ENCODE measurements around the gene PTGIS. TPM values are rescaled to one million over a fixed set of nuclear protein-coding genes. Genes with fewer than 3 reads are reported as not detected.
A peak's percentile ranks its signal among the peaks of the same experiment; 100 is the strongest.

Gene PTGIS
- polyA plus RNA-seq, 4 donors = 30.8 to 42.9 (median 33.3) TPM

GRCh38 chr20:49562311-49563014 is 5.5 kb downstream of the PTGIS start:
- no peak for DNase-seq (ENCODE audit: low read depth in 4 of 4, low spot score in 2 of 4)

GRCh38 chr20:49561806-49562205 is 6.1 kb downstream of the PTGIS start:
- no peak for DNase-seq (ENCODE audit: low read depth in 4 of 4, low spot score in 2 of 4)

- no peak for DNase-seq (ENCODE audit: low read depth in 4 of 4, low spot score in 2 of 4)
Observed at GRCh38 chr20:49561256-49561655, 6.7 kb downstream of the PTGIS start.

- no peak for DNase-seq (ENCODE audit: low read depth in 4 of 4, low spot score in 2 of 4)
Observed at GRCh38 chr20:49560646-49561045, 7.3 kb downstream of the PTGIS start.

- DNase-seq (ENCODE audit: low read depth in 4 of 4, low spot score in 2 of 4) = no peak
Observed at GRCh38 chr20:49560186-49560585, 7.8 kb downstream of the PTGIS start.

- no peak for DNase-seq (ENCODE audit: low read depth in 4 of 4, low spot score in 2 of 4)
Observed at GRCh38 chr20:49559411-49560081, 8.4 kb downstream of the PTGIS start.

GRCh38 chr20:49558826-49559225 is 9.1 kb downstream of the PTGIS start:
- no peak for DNase-seq (ENCODE audit: low read depth in 4 of 4, low spot score in 2 of 4)

GRCh38 chr20:49557449-49557848 is 10.5 kb downstream of the PTGIS start:
- no peak for DNase-seq (ENCODE audit: low read depth in 4 of 4, low spot score in 2 of 4)

GRCh38 chr20:49556621-49557020 is 11.3 kb downstream of the PTGIS start:
- no peak for DNase-seq (ENCODE audit: low read depth in 4 of 4, low spot score in 2 of 4)

GRCh38 chr20:49549801-49550551 is 18.0 kb downstream of the PTGIS start:
- no peak for DNase-seq (ENCODE audit: low read depth in 4 of 4, low spot score in 2 of 4)

GRCh38 chr20:49548371-49548947 is 19.5 kb downstream of the PTGIS start:
- no peak for DNase-seq (ENCODE audit: low read depth in 4 of 4, low spot score in 2 of 4)

- DNase-seq (ENCODE audit: low read depth in 4 of 4, low spot score in 2 of 4) = no peak
Observed at GRCh38 chr20:49545572-49545971, 22.4 kb downstream of the PTGIS start.

GRCh38 chr20:49544535-49544934 is 23.4 kb downstream of the PTGIS start:
- DNase-seq (ENCODE audit: low read depth in 4 of 4, low spot score in 2 of 4) = no peak

- no peak for DNase-seq (ENCODE audit: low read depth in 4 of 4, low spot score in 2 of 4)
Observed at GRCh38 chr20:49543858-49544437, 24.0 kb downstream of the PTGIS start.

- DNase-seq (ENCODE audit: low read depth in 4 of 4, low spot score in 2 of 4) = no peak
Observed at GRCh38 chr20:49543071-49543857, 24.7 kb downstream of the PTGIS start.

GRCh38 chr20:49542514-49542991 is 25.4 kb downstream of the PTGIS start:
- DNase-seq (ENCODE audit: low read depth in 4 of 4, low spot score in 2 of 4) = no peak

GRCh38 chr20:49541733-49542513 is 26.0 kb downstream of the PTGIS start:
- DNase-seq (ENCODE audit: low read depth in 4 of 4, low spot score in 2 of 4) = peak in 2 of 4 donors; percentile 45 to 46

- DNase-seq (ENCODE audit: low read depth in 4 of 4, low spot score in 2 of 4) = no peak
Observed at GRCh38 chr20:49540687-49541435, 27.1 kb downstream of the PTGIS start.
